Mesothelial cell of epicardium (in vitro differentiated cells): ENCODE data around the gene MROH7. TPM values are rescaled to one million over a fixed set of nuclear protein-coding genes. Genes with fewer than 3 reads are reported as not detected.

ENCODE experiments used
- DNase-seq, 2 experiments: peaks; one replicate each; pipeline ENCODE4 v3.0.0; 2021; ENCODE audit warnings: low spot score in 2 of 2; ENCODE audit not compliant: unreplicated experiment in 2 of 2
- H3K27ac Mint-ChIP-seq: 2 replicates; pipeline ENCODE4 v1.8.0; 2021; ENCODE audit warnings: mixed read lengths
- H3K27me3 Mint-ChIP-seq: 2 replicates; pipeline ENCODE4 v1.8.0; 2021; ENCODE audit warnings: low read depth, mixed read lengths
- H3K36me3 Mint-ChIP-seq: 2 replicates; pipeline ENCODE4 v1.8.0; 2021; ENCODE audit warnings: mixed read lengths
- H3K4me1 Mint-ChIP-seq: 2 replicates; pipeline ENCODE4 v1.8.0; 2021; ENCODE audit warnings: mixed read lengths
- H3K4me3 Mint-ChIP-seq: 2 replicates; pipeline ENCODE4 v1.8.0; 2021; ENCODE audit warnings: mild to moderate bottlenecking, moderate library complexity, mixed read lengths
- H3K9me3 Mint-ChIP-seq: 2 replicates; pipeline ENCODE4 v1.8.0; 2021; ENCODE audit warnings: mixed read lengths
- CTCF ChIP-seq: fragments of 200-600 bp; sonication (generic); IDR thresholded peaks from one replicate; pipeline ENCODE4 v1.5.0; 2021; ENCODE audit warnings: antibody characterized with exemption; ENCODE audit not compliant: unreplicated experiment
- total RNA-seq: library from RNA; stranded (reverse); gene quantifications from 3 replicates; pipeline ENCODE4 v1.2.1, GENCODE V29; 2021

MROH7 gene
- 4.0 to 4.3 TPM (median 4.2 TPM) in 3 replicates for total RNA-seq

GRCh38 chr1:54640863-54641836 lies at the start of gene MROH7:
Gene MROH7, plus strand, starts transcription at chr1:54641786. Its CDS starts 11,141 bp downstream, at chr1:54652927.
- no peak for DNase-seq
- Mint-ChIP-seq H3K27ac (no peak within 1 kb of the TSS), H3K27me3 (no peaks in the 10 kb centered on the region), H3K36me3 (peaks cover 6% of the 10 kb centered on the region), H3K9me3 (peaks cover 7% of the 10 kb centered on the region), H3K4me3 (no peak within 1 kb of the TSS), H3K4me1 (peaks cover 4% of the 10 kb centered on the region)
- no peak for TF ChIP-seq CTCF

GRCh38 chr1:54593571-54594160 lies 47.9 kb upstream of the MROH7 start:
- no peaks in the 10 kb centered on the region for H3K27me3 Mint-ChIP-seq
- no peak for DNase-seq
- H3K9me3 Mint-ChIP-seq, result no peaks in the 10 kb centered on the region
- H3K4me3 Mint-ChIP-seq, result no peak overlapping the region
- no peak for TF ChIP-seq CTCF
- no peak overlapping the region for H3K27ac Mint-ChIP-seq
- no peaks in the 10 kb centered on the region for H3K4me1 Mint-ChIP-seq
- H3K36me3 Mint-ChIP-seq, result peaks cover 8% of the 10 kb centered on the region

GRCh38 chr1:54594463-54594862 lies 47.1 kb upstream of the MROH7 start:
- Mint-ChIP-seq H3K27me3 (no peaks in the 10 kb centered on the region), H3K4me3 (no peak overlapping the region), H3K27ac (no peak overlapping the region), H3K9me3 (no peaks in the 10 kb centered on the region), H3K36me3 (peaks cover 8% of the 10 kb centered on the region), H3K4me1 (no peaks in the 10 kb centered on the region)
- TF ChIP-seq CTCF, result no peak
- no peak for DNase-seq

- no peak overlapping the region for H3K27ac Mint-ChIP-seq
- no peaks in the 10 kb centered on the region for H3K9me3 Mint-ChIP-seq
- no peak overlapping the region for H3K4me3 Mint-ChIP-seq
- no peak for TF ChIP-seq CTCF
- no peaks in the 10 kb centered on the region for H3K4me1 Mint-ChIP-seq
- DNase-seq, result no peak
- peaks cover 8% of the 10 kb centered on the region for H3K36me3 Mint-ChIP-seq
- H3K27me3 Mint-ChIP-seq, result no peaks in the 10 kb centered on the region
Measured at GRCh38 chr1:54595956-54596498, 45.6 kb upstream of the MROH7 start.

- H3K4me3 Mint-ChIP-seq, result no peak overlapping the region
- peaks cover 8% of the 10 kb centered on the region for H3K36me3 Mint-ChIP-seq
- H3K27me3 Mint-ChIP-seq, result no peaks in the 10 kb centered on the region
- no peaks in the 10 kb centered on the region for H3K9me3 Mint-ChIP-seq
- no peak for DNase-seq
- no peak overlapping the region for H3K27ac Mint-ChIP-seq
- no peaks in the 10 kb centered on the region for H3K4me1 Mint-ChIP-seq
- no peak for TF ChIP-seq CTCF
Measured at GRCh38 chr1:54596756-54597155, 44.8 kb upstream of the MROH7 start.
